ENCODE data around the gene UBE2I.

Gene UBE2I

DNA sequence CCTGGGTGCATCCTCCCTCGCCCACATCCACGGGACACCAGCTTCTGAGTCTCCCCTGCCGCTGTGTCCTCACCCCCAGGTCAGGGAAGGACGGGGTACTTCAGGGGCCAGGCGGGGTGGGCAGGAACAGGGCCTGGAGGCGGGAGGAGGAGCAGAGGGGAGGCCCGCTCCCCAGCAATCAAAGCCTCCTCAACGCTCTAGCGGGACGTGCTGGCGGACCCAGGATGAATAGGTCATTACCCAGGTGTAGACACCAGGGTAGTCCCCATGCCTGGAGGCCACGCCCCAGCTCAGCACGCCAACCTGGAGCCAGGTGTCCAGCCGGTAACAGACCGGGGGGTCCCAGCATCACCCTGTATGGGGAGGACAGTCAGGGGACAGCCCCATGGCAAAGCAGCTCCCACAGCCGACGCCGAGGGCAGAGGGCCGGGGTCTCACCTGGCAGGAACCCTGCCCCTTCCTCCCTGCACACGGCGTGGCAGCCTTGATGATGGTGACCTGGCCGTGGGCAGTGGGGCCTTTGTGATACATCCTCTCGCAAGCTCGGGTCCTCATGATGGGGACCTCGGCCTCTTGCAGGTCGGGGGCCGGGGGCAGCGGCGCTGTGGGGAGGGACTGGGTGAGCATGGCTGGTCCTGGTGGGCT, 29.4 kb upstream of the UBE2I start:
- TF ChIP-seq, protein P1, sequence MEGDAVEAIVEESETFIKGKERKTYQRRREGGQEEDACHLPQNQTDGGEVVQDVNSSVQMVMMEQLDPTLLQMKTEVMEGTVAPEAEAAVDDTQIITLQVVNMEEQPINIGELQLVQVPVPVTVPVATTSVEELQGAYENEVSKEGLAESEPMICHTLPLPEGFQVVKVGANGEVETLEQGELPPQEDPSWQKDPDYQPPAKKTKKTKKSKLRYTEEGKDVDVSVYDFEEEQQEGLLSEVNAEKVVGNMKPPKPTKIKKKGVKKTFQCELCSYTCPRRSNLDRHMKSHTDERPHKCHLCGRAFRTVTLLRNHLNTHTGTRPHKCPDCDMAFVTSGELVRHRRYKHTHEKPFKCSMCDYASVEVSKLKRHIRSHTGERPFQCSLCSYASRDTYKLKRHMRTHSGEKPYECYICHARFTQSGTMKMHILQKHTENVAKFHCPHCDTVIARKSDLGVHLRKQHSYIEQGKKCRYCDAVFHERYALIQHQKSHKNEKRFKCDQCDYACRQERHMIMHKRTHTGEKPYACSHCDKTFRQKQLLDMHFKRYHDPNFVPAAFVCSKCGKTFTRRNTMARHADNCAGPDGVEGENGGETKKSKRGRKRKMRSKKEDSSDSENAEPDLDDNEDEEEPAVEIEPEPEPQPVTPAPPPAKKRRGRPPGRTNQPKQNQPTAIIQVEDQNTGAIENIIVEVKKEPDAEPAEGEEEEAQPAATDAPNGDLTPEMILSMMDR (IDR thresholded peaks at IDR 0.05; ENCODE audit: low read depth, low read length), result no peak
- no peaks in the 10 kb centered on the region for H3K9me3 ChIP-seq
- H3K27me3 ChIP-seq, result peaks cover 88% of the 10 kb centered on the region
- H3K36me3 ChIP-seq, result no peaks in the 10 kb centered on the region
- no peak overlapping the region for H3K4me3 ChIP-seq (ENCODE audit: low read depth, low read length)
- peak; percentile 9 for DNase-seq
- no peaks in the 10 kb centered on the region for H3K4me1 ChIP-seq

DNA sequence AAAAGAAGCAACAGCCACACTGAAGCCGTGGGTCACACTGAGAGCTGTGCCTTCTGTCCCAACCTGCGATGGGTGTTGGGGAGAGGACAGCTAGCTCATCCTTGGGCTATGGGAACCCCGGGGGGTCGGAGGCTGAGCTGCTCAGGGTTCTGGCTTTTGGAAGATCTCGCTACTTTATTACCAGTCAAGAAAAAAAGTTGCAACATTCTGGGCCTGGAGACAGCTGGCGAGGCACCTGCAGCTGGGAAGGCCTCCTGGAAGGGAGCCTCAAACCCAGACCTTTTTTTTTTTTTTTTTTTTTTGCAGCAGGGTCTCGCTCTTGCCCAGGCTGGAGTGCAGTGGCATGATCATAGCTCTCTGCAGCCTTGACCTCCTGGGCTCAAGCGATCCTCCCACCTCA, 28.7 kb upstream of the UBE2I start:
- TF ChIP-seq, protein P1 (IDR thresholded peaks at IDR 0.05; ENCODE audit: low read depth, low read length), result no peak
- Histone ChIP-seq H3K4me3 (ENCODE audit: low read depth, low read length) (no peak overlapping the region), H3K36me3 (no peaks in the 10 kb centered on the region), H3K9me3 (no peaks in the 10 kb centered on the region), H3K27me3 (peaks cover 88% of the 10 kb centered on the region), H3K4me1 (no peaks in the 10 kb centered on the region)
- no peak for DNase-seq

DNA sequence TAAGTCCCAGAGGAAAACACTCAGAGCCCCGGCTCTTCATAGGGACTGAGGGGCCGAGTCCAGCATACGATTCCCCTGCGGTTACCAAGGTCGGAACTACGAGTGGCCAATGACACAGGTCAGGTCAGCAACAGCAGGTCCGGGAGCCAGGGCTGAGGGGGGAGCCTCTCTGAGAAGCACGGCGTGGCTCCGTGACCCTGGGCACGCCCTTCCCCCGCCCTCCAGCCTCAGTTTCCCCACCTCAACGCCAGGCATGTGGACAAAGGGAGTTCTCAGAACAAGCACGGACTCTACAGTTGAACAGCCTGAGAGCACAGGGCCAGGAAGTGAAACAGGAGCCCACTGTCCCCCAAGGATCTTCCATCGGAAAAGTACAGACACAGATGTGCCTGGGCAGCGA, 27.9 kb upstream of the UBE2I start:
- H3K4me1 ChIP-seq, result no peaks in the 10 kb centered on the region
- DNase-seq, result no peak
- no peak overlapping the region for H3K4me3 ChIP-seq (ENCODE audit: low read depth, low read length)
- TF ChIP-seq, protein P1 (IDR thresholded peaks at IDR 0.05; ENCODE audit: low read depth, low read length), result no peak
- H3K27me3 ChIP-seq, result peaks cover 88% of the 10 kb centered on the region
- H3K9me3 ChIP-seq, result no peaks in the 10 kb centered on the region
- no peaks in the 10 kb centered on the region for H3K36me3 ChIP-seq

DNA sequence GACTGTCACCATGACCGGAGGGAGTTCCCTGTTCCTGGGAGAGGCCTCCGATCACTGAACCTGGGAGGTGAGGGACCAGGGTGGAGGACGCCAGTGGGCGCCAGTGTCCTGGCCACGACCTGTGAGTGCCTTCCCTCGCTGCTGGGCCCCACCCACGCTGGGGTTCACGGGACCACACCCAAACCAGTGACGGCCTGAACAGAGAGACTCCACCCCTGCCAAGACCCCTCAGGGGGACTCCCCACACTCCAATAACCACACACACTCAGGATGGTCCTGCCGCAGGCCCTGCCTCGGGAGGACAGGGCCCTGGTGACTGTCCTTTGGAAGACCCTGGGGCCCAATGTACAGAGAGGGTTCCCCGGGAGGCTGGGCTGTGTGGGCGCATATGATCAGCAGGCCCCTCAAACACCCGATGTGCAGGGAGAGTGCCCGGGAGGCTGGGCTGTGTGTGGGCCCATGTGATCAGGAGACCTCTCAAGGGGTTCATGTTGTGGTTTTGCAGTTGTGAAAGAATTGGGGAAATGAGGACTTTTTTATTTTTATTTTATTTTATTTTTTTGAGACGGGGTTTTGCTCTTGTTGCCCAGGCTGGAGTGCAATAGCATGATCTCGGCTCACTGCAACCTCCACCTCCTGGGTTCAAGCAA, 27.0 kb upstream of the UBE2I start:
- DNase-seq, result no peak
- H3K4me3 ChIP-seq (ENCODE audit: low read depth, low read length), result no peak overlapping the region
- TF ChIP-seq, protein P1 (IDR thresholded peaks at IDR 0.05; ENCODE audit: low read depth, low read length), result no peak

DNA sequence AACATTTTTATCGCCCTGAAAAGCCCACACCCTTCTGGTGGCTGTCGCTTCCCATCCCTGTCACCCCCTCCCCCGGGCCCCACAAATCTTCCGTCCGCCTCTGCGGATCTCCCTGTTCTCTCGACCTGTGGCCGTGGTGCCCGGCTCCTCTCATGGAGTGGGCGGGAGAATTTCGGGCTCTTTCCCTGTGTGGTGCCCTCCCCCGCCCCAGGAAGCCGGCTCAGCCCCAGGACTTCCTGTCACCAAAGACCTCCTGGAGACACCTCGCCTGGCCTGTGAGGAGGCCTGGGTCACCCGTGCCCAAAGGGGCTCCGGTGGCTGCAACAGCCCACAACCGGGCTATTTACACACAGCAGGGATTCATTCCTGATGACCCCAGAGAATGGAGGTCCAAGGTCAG, 26.1 kb upstream of the UBE2I start:
- Histone ChIP-seq H3K9me3 (no peaks in the 10 kb centered on the region), H3K36me3 (no peaks in the 10 kb centered on the region), H3K4me1 (no peaks in the 10 kb centered on the region), H3K27me3 (peaks cover 92% of the 10 kb centered on the region), H3K4me3 (ENCODE audit: low read depth, low read length) (no peak overlapping the region)
- TF ChIP-seq, protein P1 (IDR thresholded peaks at IDR 0.05; ENCODE audit: low read depth, low read length), result no peak
- DNase-seq, result peak; percentile 9

More for the DNA sequence above, 27.0 kb upstream of the UBE2I start:
- Histone ChIP-seq H3K9me3 (no peaks in the 10 kb centered on the region), H3K36me3 (no peaks in the 10 kb centered on the region), H3K27me3 (peaks cover 92% of the 10 kb centered on the region), H3K4me1 (no peaks in the 10 kb centered on the region)

DNA sequence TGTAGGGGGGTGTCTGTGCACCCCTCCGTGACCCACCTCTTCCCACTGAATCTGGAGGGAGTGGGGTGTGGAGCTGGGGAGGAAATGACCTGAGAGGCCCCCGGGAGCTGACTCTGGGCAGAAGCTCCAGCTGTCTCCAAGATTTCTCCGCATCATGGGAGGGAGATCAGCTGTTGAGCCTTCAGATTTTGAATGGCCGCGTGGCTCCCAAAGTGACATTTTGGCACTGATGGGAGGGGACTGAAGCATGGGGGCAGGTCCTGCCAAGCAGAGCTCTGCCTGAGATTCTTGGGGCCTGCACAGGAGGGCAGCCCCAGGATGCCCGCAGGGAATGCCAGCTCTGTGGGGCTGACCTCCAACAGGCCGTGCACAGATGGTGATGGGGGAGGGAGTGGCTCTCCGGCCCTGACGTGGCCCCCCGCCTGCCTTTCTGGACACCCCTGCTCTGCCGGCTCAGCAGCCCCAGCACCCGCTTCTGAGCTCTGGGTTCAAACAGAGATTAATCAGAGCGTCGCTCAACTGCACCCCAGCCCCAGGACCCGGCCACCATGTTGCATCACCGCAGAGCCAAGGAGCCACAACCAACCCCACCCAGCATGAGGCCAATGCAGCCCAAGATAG, 25.3 kb upstream of the UBE2I start:
- DNase-seq, result no peak
- H3K36me3 ChIP-seq, result no peaks in the 10 kb centered on the region
- no peaks in the 10 kb centered on the region for H3K9me3 ChIP-seq
- H3K27me3 ChIP-seq, result peaks cover 92% of the 10 kb centered on the region
- TF ChIP-seq, protein P1 (IDR thresholded peaks at IDR 0.05; ENCODE audit: low read depth, low read length), result no peak
- H3K4me3 ChIP-seq (ENCODE audit: low read depth, low read length), result no peak overlapping the region
- no peaks in the 10 kb centered on the region for H3K4me1 ChIP-seq

All from BE2C (cell line).